ENCODE measurements around the gene CSH1. TPM values are rescaled to one million over a fixed set of nuclear protein-coding genes. Genes with fewer than 3 reads are reported as not detected.
"Not testable (repeated sequence)": the region's sequence is repeated elsewhere in the genome, so short reads cannot be mapped to it uniquely, and the experiment has no call there.

CSH1 gene
- total RNA-seq, 1 experiment from 2014 or later = not detected

DNA sequence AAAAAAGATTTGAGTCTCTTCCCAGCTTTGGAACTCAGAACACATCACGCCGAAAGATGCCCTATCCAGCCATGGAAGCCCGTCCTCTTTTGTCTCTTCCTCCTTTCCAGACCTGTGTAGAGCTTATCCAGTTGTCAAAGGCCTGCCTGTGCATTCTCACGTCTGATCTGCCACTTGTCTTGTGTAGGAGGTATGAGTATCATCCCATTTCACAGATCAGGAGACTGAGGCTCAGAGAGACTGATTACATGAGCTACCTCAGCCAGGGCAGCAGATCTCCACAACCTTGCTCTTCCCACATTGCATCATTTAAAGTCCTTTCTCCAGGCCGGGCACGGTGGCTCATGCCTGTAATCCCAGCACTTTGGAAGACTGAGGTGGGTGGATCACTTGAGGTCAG is 21.7 kb downstream of the CSH1 start:
- not testable (repeated sequence) for H3K23ac ChIP-seq (ENCODE audit: insufficient read length, low read depth, low read length); H2AFZ ChIP-seq (ENCODE audit: low read length); H3K4me1 ChIP-seq (ENCODE audit: insufficient read depth, low read length); H3K9me3 Mint-ChIP-seq; H4K20me1 ChIP-seq (ENCODE audit: control insufficient read depth, insufficient read depth, insufficient read length); H3K56ac ChIP-seq (ENCODE audit: insufficient read length, low read depth, low read length); H2BK5ac ChIP-seq (ENCODE audit: insufficient read length, low read length); H3K27me3 Mint-ChIP-seq (ENCODE audit: low read depth); H3K4me2 ChIP-seq (ENCODE audit: insufficient read depth, insufficient read length, low read length); H3K23me2 ChIP-seq (ENCODE audit: insufficient read length, low read depth, low read length, poor library complexity, severe bottlenecking); H2BK12ac ChIP-seq (ENCODE audit: insufficient read length, low read depth, low read length); H2AK5ac ChIP-seq (ENCODE audit: insufficient read length, low read length); H4K91ac ChIP-seq (ENCODE audit: insufficient read length, low read depth, low read length); H3T11ph ChIP-seq (ENCODE audit: low read length); H3K14ac ChIP-seq (ENCODE audit: insufficient read depth, low read length); H3K27me3 ChIP-seq (ENCODE audit: insufficient read depth, low read length); H3K4me1 Mint-ChIP-seq; H4K8ac ChIP-seq (replicated peaks; ENCODE audit: insufficient read length, low read depth, low read length); H3K79me1 ChIP-seq (ENCODE audit: insufficient read depth, low read depth, low read length, poor library complexity, severe bottlenecking); H3K9ac ChIP-seq (ENCODE audit: extremely low read depth, insufficient read length, low read length); H3K9me3 ChIP-seq (ENCODE audit: control insufficient read depth, low read depth, low read length); H3K27ac Mint-ChIP-seq; DNase-seq; H3K36me3 Mint-ChIP-seq (ENCODE audit: insufficient read depth in 1 of 3, low read depth in 3 of 3); H3K27ac ChIP-seq (ENCODE audit: insufficient read length, low read depth, low read length); H3K18ac ChIP-seq (ENCODE audit: insufficient read length, low read depth, low read length); H3K4ac ChIP-seq (ENCODE audit: low read depth, low read length); H2BK20ac ChIP-seq (ENCODE audit: low read depth, low read length, poor library complexity, severe bottlenecking); H3K79me2 ChIP-seq (ENCODE audit: insufficient read depth, low read length); H4K5ac ChIP-seq (ENCODE audit: insufficient read length, low read depth, low read length); H2BK15ac ChIP-seq (ENCODE audit: low read depth, low read length); H2BK120ac ChIP-seq (ENCODE audit: low read depth, low read length, poor library complexity, severe bottlenecking); H3K4me3 Mint-ChIP-seq
- WGBS (ENCODE audit: extremely low coverage, insufficient read length, low lambda C conversion rate) = no CpG with 5 or more reads among the region's 6 CpGs
